Activated CD4-positive, alpha-beta T cell treated with anti-CD3 and anti-CD28 coated beads, Interleukin-2, amount 10 ng/mL, durations not matched to agents 7 days and 5 days (primary cell): ENCODE data around the gene RNF10. TPM values are rescaled to one million over a fixed set of nuclear protein-coding genes. Genes with fewer than 3 reads are reported as not detected.
A peak's percentile ranks its signal among the peaks of the same experiment; 100 is the strongest.
"Not testable (repeated sequence)": the region's sequence is repeated elsewhere in the genome, so short reads cannot be mapped to it uniquely, and the experiment has no call there.

Source experiments
- CTCF ChIA-PET: fragments of 350-600 bp; sonication (Branson Sonifier 250); formaldehyde crosslinking; loops from one replicate; lab custom pipeline; 2021; ENCODE audit warnings: antibody characterized with exemption; lab: Charles Lee
- POLR2A ChIA-PET: fragments of 350-600 bp; sonication (Branson Sonifier 250); formaldehyde crosslinking; loops from one replicate; lab custom pipeline; 2021; ENCODE audit warnings: antibody characterized with exemption; lab: Charles Lee
- DNase-seq: peaks from one replicate; pipeline ENCODE4 v3.0.0-alpha.2; 2020
- H3K27ac Mint-ChIP-seq: one replicate; pipeline ENCODE4 v1.8.0; 2021; ENCODE audit warnings: mild to moderate bottlenecking, moderate library complexity, mixed read lengths
- H3K27me3 Mint-ChIP-seq: one replicate; pipeline ENCODE4 v1.8.0; 2021; ENCODE audit warnings: mixed read lengths
- H3K36me3 Mint-ChIP-seq: one replicate; pipeline ENCODE4 v1.8.0; 2021; ENCODE audit warnings: low read depth, mixed read lengths
- H3K4me1 Mint-ChIP-seq: one replicate; pipeline ENCODE4 v1.8.0; 2021; ENCODE audit warnings: mixed read lengths
- H3K4me3 Mint-ChIP-seq: one replicate; pipeline ENCODE4 v1.8.0; 2021; ENCODE audit warnings: mild to moderate bottlenecking, moderate library complexity, mixed read lengths
- H3K9me3 Mint-ChIP-seq: one replicate; pipeline ENCODE4 v1.8.0; 2021; ENCODE audit warnings: mixed read lengths
- total RNA-seq, 2 experiments: library from RNA; stranded (reverse); gene quantifications; one replicate each; pipeline ENCODE4 v1.2.3, GENCODE V29; 2021

Gene RNF10
- total RNA-seq, 2 experiments from 2014 or later = 191 to 219 TPM

DNA sequence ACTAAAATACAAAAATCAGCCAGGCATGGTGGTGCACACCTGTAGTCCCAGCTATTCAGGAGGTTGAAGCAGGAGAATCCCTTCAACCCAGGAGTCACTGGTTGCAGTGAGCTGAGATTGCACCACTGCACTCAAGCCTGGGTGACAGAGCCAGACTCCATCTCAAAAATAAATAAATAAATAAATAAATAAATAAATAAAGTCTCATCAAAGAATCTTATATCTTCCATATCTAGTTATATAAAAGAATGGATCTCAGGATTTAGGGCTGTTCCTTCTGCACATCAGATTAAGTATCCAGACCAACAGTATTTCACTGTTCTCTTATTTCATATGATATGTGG is 3.8 kb upstream of the RNF10 start:
- H3K36me3 Mint-ChIP-seq = peaks cover 13% of the 10 kb centered on the region
- H3K27ac Mint-ChIP-seq = peak overlapping the region; percentile 9
- DNase-seq, H3K9me3 Mint-ChIP-seq, H3K27me3 Mint-ChIP-seq, POLR2A ChIA-PET: not testable (repeated sequence)
- CTCF ChIA-PET = interaction anchor here (0.7 to 1.8 kb wide), 2 partner anchors 38 to 125 kb away, joined by 5 read pairs; no protein-coding TSS in a partner anchor
- peaks cover 38% of the 10 kb centered on the region for H3K4me1 Mint-ChIP-seq
- peak overlapping the region; percentile 100 for H3K4me3 Mint-ChIP-seq

DNA sequence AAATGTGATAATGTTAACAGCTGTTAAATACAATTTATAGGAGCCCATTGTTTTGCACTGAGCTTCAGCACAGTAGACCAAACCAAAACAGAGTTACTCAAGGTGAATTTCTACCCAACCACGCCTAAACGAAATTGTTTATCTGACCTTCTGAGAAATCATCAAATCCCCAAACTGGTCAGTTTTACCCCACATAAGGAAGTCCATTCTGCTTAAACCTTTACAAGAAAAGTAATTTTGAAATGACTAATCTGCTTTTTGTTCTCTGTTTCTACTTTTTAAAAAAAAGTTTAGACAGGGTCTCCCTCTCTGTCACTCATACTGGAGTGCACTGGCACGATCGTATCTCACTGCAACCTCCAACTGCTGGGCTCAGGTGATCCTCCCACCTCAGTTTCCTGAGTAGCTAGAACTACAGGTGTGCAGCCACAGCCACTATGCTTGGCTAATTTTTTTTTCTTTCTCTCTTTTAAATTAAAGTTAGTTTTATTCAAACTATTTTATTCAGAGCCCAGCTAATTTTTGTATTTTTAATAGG is 1.4 kb upstream of the RNF10 start:
- Mint-ChIP-seq H3K9me3 (no peaks in the 10 kb centered on the region), H3K27ac (peak overlapping the region; percentile 50), H3K36me3 (peaks cover 30% of the 10 kb centered on the region), H3K27me3 (no peaks in the 10 kb centered on the region), H3K4me1 (peaks cover 56% of the 10 kb centered on the region), H3K4me3 (no peak overlapping the region)
- ChIA-PET POLR2A (no interaction called here), CTCF (interaction anchor here (0.6 to 1.2 kb wide), 3 partner anchors 14 to 36 kb away, joined by 3 read pairs; no protein-coding TSS in a partner anchor)
- DNase-seq = peak; percentile 30

DNA sequence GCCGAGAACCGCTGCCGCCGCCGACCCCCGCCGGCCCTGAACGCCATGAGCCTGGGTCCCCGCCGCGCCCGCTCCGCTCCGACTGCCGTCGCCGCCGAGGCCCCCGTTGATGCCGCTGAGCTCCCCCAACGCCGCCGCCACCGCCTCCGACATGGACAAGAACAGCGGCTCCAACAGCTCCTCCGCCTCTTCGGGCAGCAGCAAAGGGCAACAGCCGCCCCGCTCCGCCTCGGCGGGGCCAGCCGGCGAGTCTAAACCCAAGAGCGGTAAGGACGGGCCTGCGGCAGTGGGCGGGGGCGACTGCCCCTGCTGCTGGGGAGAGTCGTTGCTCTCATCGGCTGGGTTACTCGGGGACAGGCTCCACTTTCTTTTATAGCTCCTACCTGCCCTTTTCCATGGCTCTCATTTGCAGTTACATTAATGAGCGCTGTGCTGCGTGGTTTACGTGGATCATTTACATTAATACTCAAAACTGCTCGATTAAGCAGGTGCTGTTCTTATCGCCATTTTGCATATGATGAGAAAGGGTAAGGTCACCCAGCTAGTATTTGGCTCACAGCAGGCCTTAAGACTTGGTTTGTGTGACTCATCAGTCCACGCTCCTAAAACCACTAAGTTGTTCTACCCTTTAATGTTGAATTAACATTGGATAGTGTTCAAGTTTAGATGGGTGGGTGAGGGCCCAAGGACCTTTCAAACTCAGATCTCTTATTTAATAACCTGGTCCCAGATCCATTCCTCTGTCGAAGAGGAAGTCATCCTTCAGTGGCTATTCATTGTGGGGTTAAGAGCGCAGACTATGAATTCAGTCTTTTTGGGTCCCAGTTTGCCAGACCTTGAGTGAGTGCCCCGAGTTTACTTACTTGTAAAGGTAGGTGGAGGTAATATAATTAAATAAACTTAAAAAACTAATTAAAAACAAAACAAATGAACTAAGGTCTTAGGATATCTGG is 823 bp downstream of the RNF10 start:
- Mint-ChIP-seq H3K9me3 (no peaks in the 10 kb centered on the region), H3K4me3 (peak overlapping the region; percentile 97), H3K27ac (peak overlapping the region; percentile 96), H3K4me1 (peaks cover 60% of the 10 kb centered on the region), H3K27me3 (no peaks in the 10 kb centered on the region), H3K36me3 (peaks cover 46% of the 10 kb centered on the region)
- DNase-seq = peak; percentile 50
- CTCF ChIA-PET = interaction anchor here (0.6 to 3.0 kb wide), 2 partner anchors 9 to 16 kb away, joined by 3 to 8 read pairs; no protein-coding TSS in a partner anchor
- POLR2A ChIA-PET = no interaction called here

DNA sequence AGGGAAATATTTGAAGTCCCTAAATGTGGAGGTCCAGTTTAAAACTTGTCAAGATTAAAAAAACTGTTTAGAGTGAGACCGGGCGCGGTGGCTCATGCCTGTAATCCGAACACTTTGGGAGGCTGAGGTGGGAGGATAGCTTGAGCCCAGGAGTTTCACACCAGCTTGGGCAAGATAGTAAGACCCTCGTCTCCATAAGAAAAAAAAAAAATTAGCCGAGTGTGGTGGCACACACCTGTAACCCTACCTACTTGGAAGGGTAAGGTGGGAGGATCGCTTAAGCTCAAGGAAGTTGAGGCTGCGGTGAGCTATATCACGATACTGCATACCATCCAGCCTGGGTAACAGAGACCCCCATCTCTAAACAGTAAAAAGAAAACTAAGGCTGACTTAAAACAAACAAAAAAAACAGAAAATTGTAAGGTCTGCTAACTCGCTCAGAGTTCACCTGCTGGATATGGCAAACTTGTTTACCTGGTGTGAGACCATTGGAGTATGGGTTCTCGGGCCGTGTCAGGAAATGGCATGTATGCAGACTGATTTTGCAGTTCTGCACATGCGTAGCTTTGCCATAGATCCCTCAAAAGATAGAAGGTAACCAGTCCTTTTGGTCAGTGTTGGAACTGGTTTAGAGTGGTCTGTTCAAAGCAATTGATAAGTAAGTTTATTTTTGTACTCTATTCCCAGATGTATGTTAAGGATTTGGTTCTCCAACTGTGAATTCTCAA is 2.1 kb downstream of the RNF10 start:
- ChIA-PET CTCF (interaction anchor here (0.8 to 3.0 kb wide), 4 partner anchors 7 to 69 kb away, joined by 3 to 8 read pairs (median 6); partner anchors contain the start of gene COQ5), POLR2A (no interaction called here)
- H3K4me1 Mint-ChIP-seq = peaks cover 63% of the 10 kb centered on the region
- peaks cover 57% of the 10 kb centered on the region for H3K36me3 Mint-ChIP-seq
- peak; percentile 55 for DNase-seq
- peak overlapping the region; percentile 88 for H3K27ac Mint-ChIP-seq
- H3K27me3 Mint-ChIP-seq = no peaks in the 10 kb centered on the region
- H3K9me3 Mint-ChIP-seq = no peaks in the 10 kb centered on the region
- peak overlapping the region; percentile 97 for H3K4me3 Mint-ChIP-seq

DNA sequence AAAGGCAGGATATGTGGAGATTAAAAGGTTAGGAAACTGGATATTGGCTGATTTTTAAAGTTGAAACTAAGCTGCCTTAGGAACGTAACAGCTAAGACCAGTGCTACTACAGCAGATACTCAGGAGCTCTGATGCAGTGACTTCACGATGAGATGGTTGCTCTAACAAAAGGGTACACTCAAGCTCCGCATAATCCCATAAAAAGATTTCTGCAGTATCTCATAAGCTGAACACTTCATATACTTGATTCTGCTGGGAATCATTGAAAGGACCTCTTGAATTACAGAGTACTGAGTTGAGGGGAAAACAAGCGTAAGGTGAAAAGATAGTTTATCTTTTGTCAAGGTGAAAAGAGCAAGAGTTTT is 3.7 kb downstream of the RNF10 start:
- Mint-ChIP-seq H3K27me3 (no peaks in the 10 kb centered on the region), H3K36me3 (peaks cover 66% of the 10 kb centered on the region), H3K4me1 (peaks cover 62% of the 10 kb centered on the region), H3K27ac (peak overlapping the region; percentile 76), H3K9me3 (no peaks in the 10 kb centered on the region), H3K4me3 (peak overlapping the region; percentile 97)
- CTCF ChIA-PET = interaction anchor here (0.6 to 2.3 kb wide), 6 partner anchors 9 to 109 kb away, joined by 3 to 7 read pairs (median 6); partner anchors contain the start of genes COQ5 and POP5
- no peak for DNase-seq
- POLR2A ChIA-PET = no interaction called here

DNA sequence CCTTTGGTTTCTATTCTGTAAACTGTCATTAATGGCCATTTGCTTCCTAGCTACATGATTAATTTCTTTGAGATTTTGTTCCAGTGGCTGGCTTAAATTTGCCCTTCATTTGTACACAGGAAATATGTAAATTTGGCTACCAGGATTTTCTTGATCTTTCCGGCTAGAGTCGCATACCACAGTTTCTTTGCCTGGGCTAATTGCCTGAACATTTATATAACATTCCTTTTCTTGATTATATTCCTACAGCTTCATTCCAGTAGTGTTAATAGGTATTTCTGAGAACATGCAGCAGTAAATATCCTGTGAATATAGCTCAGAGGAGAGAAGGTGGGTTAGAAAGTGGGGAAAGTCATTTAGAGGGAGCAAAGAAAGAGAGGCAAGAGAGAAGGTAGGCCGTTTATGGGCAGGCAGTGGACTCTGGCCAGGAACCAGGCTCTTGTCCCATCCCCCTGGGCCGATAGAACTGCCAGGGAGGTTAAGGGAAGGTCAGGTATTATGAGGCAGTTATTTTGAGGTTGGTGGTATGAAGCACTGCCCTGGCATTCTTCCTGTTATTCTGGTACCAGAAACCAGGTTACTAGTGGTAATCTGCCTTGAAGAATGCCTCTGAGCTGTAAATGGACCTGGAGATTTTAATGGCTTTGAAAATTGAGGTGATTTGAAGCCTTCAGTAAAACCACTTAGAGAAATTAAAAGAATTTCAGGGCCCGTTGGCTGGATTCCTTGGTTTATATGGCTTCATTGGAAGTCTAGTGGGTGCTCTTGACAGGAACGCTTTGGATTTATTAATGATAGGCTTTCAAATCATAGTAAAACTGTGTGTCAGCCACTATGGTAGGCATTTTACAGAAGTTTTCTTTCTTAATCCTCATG is 4.4 kb downstream of the RNF10 start:
- no peaks in the 10 kb centered on the region for H3K9me3 Mint-ChIP-seq
- H3K27ac Mint-ChIP-seq = peak overlapping the region; percentile 81
- CTCF ChIA-PET = interaction anchor here (0.9 to 2.3 kb wide), 5 partner anchors 10 to 108 kb away, joined by 3 to 7 read pairs (median 6); partner anchors contain the start of genes COQ5 and POP5
- H3K36me3 Mint-ChIP-seq = peaks cover 67% of the 10 kb centered on the region
- no peak for DNase-seq
- peak overlapping the region; percentile 97 for H3K4me3 Mint-ChIP-seq
- POLR2A ChIA-PET = no interaction called here
- peaks cover 60% of the 10 kb centered on the region for H3K4me1 Mint-ChIP-seq
- H3K27me3 Mint-ChIP-seq = no peaks in the 10 kb centered on the region

DNA sequence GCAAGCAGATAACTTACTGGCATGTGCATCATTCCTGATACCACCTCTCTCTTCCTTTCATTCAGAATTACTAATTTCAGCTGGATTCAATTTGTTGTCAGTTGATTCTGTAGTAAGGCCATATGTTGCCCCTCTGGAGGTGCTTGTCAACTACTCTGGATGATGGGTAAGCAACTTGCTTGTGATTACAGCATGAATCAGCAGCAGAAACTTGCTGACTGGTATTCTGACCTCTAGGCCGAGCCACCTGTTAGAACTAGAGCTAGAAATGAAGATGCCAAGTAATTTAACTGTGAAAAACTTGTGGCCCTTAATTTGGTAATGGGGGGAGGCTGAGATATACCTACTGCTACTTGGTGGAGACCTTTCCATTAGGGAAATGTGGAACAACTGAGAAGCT is 5.1 kb downstream of the RNF10 start:
- H3K27me3 Mint-ChIP-seq = no peaks in the 10 kb centered on the region
- DNase-seq = no peak
- ChIA-PET CTCF (interaction anchor here (0.7 to 0.8 kb wide), 3 partner anchors 86 to 330 kb away, joined by 3 to 4 read pairs (median 3); no protein-coding TSS in a partner anchor), POLR2A (no interaction called here)
- peak overlapping the region; percentile 81 for H3K27ac Mint-ChIP-seq
- peaks cover 58% of the 10 kb centered on the region for H3K4me1 Mint-ChIP-seq
- H3K9me3 Mint-ChIP-seq = no peaks in the 10 kb centered on the region
- peaks cover 67% of the 10 kb centered on the region for H3K36me3 Mint-ChIP-seq
- H3K4me3 Mint-ChIP-seq = peak overlapping the region; percentile 97

DNA sequence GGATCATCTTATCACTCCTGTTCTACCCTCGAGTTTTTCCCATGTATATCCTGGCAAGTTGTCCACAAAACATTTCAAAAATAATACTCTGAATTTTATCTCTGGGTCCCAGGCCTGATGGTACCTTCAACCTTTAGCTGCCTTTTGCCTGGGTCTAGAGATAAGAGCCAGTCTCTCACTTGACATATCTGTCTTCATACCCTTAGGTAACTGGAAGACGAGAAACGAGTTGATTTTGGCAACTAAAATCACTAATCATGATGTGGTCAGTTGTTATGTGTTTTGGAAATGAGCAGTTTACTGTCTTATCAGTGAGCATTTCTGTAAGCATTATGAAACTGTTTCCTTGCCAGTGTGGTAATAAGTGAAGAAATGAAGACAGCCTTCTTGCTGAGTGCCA is 6.3 kb downstream of the RNF10 start:
- peaks cover 60% of the 10 kb centered on the region for H3K36me3 Mint-ChIP-seq
- DNase-seq = no peak
- peaks cover 58% of the 10 kb centered on the region for H3K4me1 Mint-ChIP-seq
- no peaks in the 10 kb centered on the region for H3K9me3 Mint-ChIP-seq
- POLR2A ChIA-PET = no interaction called here
- no peaks in the 10 kb centered on the region for H3K27me3 Mint-ChIP-seq
- no peak overlapping the region for H3K4me3 Mint-ChIP-seq
- H3K27ac Mint-ChIP-seq = peak overlapping the region; percentile 42
- CTCF ChIA-PET = interaction anchor here (1.4 kb wide), 1 partner anchor 40 kb away, joined by 5 read pairs; no protein-coding TSS in a partner anchor

DNA sequence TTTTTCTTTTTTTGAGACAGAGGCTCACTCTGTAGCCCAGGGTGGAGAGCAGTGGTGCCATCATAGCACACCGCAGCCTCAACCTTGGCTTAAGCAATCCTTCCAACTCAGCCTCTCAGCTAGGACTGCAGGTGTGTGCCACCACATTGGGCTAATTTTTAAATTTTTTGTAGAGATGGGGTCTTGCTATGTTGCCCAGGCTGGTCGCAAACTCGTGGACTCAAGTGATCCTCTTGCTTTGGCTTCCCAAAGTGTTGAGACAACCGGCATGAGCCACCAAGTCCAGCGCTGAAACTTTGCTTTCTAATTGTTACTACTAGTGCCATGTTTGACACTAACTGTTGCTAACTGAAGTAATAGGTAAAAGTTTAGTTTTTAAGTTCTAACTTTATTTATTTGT is 8.0 kb downstream of the RNF10 start:
- CTCF ChIA-PET = interaction anchor here (1.4 kb wide), 1 partner anchor 38 kb away, joined by 5 read pairs; no protein-coding TSS in a partner anchor
- POLR2A ChIA-PET = no interaction called here
- Mint-ChIP-seq H3K4me1 (peaks cover 43% of the 10 kb centered on the region), H3K9me3 (no peaks in the 10 kb centered on the region), H3K27ac (no peak overlapping the region), H3K27me3 (no peaks in the 10 kb centered on the region), H3K36me3 (peaks cover 55% of the 10 kb centered on the region), H3K4me3 (no peak overlapping the region)
- no peak for DNase-seq

DNA sequence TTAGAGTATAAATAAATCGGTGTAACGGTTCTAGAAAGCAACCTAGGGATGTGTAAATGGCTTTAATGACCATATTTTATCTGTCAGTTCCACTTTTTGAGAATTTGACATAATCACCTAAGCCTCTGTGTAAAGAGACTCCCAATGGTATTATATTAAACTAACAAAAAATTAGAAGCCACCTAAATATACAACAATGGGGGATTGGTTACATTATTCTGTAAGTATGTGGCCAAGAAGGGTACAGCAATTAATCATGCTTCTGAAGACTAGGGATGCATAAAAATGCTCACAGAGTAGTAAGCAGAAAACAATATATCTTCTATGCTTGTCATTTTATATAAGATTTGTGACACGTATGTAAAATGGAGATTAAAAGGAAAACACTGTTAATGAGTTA is 10.5 kb downstream of the RNF10 start:
- ChIA-PET CTCF (interaction anchor here (0.7 kb wide), 1 partner anchor 48 kb away, joined by 6 read pairs; the partner anchor contains the start of gene DYNLL1), POLR2A (interaction anchor here (0.6 kb wide), 1 partner anchor 70 kb away, joined by 8 read pairs; no protein-coding TSS in a partner anchor)
- no peak for DNase-seq
- Mint-ChIP-seq H3K4me1 (peaks cover 18% of the 10 kb centered on the region), H3K4me3 (no peak overlapping the region), H3K27ac (peak overlapping the region; percentile 31), H3K36me3 (peaks cover 32% of the 10 kb centered on the region), H3K27me3 (no peaks in the 10 kb centered on the region), H3K9me3 (no peaks in the 10 kb centered on the region)

DNA sequence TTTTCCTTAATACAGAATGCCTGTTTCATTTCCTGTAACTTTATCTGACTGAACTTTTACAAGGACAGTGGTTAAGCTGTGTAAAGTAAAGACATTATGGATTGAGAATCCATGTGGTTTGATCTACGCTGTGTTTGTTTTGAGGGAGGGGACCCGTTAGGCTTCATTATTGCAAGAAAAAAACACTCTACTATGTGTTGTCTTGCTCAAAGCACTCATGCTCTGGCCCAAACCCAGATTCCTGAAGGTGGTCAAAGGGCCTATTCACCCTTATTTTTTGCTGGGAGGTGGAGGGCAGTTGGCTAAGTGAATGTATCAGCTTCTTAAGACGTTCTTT is 11.9 kb downstream of the RNF10 start:
- Mint-ChIP-seq H3K36me3 (peaks cover 23% of the 10 kb centered on the region), H3K4me3 (no peak overlapping the region), H3K27me3 (no peaks in the 10 kb centered on the region), H3K4me1 (peaks cover 9% of the 10 kb centered on the region), H3K9me3 (no peaks in the 10 kb centered on the region), H3K27ac (no peak overlapping the region)
- POLR2A ChIA-PET = no interaction called here
- CTCF ChIA-PET = interaction anchor here (1.1 kb wide), 1 partner anchor 15 kb away, joined by 3 read pairs; no protein-coding TSS in a partner anchor
- no peak for DNase-seq
